HG03439 (cell line): ENCODE data around the gene COMMD7.

Experiments
- ATAC-seq: cut with Tn5 transposase; IDR thresholded peaks from one replicate; pipeline ENCODE4 v1.9.1; 2021; ENCODE audit warnings: mild to moderate bottlenecking, moderate library complexity; ENCODE audit not compliant: unreplicated experiment

COMMD7 gene

GRCh38 chr20:32743237-32744112, at the start of gene COMMD7:
COMMD7 (minus strand) TSS chr20:32743467; CDS start chr20:32743391, 76 bp downstream.
- ATAC-seq: peak; percentile 68

DNA sequence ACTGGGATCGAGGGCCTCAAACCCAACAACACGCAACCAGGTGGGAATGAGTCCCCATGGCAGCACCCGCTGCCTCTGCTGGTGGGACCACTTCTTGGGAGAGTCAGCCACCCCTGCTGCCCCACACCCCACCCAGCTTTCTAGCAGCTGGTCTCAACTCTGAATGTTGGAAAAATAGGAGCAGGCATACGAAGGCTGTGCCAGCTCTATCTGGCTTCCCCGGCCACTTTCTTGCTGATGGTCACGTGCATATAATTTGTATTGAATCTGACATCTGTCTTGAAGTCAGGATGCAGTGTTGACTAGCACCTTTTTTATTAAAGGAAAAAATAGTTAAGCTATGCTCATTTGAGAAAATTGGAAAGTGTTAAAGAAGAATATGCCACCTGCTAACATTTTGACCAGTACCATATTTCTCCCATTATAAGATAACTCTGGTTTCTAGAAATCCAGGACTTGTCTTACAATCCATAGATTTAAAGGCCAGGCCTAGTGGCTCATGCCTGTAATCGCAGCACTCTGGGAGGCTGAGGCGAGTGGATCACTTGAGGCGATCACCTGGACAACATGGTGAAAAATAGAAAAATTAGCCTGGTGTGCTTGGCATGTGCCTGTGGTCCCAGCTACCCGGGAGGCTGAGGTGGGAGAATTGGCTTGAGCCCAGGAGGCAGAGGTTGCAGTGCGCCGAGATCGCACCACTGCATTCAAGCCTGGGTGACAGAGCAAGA, 49.6 kb upstream of the COMMD7 start:
- no peak for ATAC-seq

DNA sequence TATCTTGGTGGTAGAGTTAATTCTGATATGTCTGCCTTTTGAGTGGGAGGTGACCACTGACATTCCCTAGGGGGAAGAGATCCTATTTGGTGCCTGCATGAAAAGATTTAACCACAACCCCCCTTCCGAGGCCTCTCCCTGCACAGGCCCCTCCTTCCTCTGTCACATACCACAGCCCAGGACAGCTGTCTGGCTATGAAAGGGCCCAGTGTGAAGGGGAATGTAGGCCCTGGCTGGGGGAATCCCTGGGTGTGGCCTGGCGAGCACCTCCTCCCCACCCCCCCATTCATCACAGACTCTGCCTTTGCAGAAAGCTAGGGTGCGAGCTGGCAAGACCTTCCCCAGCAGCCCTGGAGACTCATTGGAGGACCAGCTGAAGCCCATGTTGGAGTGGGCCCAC, 49.0 kb upstream of the COMMD7 start:
- ATAC-seq: no peak

GRCh38 chr20:32790751-32791057, 47.4 kb upstream of the COMMD7 start:
- ATAC-seq: no peak

DNA sequence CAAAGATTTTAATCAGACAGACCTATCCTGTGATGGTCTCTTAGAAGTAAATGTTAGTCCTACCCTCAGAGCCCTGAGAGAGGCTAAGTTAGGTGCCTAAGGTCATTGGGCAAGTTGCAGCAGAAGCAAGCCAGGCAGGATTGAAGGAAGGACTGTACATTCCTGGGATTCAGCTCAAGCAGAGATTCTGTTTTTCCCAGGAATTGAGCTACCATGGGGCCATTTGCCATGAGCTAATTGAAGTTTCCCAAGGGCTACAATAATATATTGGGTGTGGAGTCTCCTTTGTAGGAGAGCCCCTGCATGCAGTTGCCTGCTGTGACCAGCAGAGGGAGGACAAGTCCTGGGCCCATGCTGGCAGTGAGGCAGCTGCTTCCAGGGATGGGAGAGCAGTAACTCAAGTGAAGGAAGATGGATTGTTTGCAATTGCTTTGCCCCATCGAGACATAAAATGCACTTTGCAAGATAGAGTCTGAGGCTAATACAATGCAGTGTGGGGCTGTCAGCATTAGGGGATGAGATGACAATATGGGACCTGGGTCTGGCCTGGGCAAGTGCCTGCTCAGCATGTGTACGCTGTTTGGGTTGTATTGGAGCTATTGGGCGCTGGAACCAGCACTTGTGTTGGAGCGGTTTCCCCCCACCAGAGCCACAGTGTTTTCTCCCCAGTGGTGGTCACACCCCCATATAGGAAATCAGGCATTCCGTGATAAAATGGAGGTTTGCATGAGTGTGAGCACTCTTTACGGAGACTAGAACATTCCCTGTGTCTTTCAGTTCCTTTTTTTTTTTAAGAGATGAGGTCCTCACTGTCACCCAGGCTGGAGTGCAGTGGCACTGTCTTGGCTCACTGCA, 46.9 kb upstream of the COMMD7 start:
- no peak for ATAC-seq

GRCh38 chr20:32787168-32787567, 43.9 kb upstream of the COMMD7 start:
- ATAC-seq: no peak

- ATAC-seq: no peak
These were observed 42.9 kb upstream of the COMMD7 start for GRCh38 chr20:32786059-32786760.

DNA sequence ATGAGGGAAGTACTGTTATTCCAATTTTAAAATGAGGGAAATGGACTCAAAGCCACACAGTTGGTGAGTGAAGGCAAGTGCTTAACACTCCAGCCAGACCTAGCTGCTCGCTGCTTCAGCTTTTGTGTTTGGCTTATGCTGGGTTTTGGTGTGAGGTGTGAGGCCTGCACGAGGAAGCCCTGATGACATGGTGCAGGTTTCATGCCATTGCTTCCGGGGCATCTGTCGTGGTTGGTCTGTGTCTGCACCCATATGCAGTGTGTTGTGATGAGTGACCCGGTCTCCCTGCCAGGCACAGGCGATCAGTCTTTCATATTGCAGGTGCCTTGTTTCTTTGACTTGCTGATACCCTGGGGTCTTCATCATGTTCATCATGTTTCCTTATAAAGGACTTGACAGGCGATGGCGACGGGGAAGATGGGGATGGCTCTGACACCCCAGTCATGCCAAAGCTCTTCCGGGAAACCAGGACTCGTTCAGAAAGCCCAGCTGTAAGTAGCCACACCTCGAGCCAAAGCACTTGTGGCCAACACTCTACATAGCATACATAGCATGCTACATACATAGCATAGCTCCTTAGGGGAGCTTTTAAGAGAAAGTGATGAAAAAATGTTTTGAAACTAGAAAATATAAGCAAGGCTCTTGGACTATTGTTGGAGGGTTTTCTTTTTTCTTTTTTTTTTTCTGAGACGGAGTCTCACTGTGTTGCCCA, 41.3 kb upstream of the COMMD7 start:
- ATAC-seq: no peak

DNA sequence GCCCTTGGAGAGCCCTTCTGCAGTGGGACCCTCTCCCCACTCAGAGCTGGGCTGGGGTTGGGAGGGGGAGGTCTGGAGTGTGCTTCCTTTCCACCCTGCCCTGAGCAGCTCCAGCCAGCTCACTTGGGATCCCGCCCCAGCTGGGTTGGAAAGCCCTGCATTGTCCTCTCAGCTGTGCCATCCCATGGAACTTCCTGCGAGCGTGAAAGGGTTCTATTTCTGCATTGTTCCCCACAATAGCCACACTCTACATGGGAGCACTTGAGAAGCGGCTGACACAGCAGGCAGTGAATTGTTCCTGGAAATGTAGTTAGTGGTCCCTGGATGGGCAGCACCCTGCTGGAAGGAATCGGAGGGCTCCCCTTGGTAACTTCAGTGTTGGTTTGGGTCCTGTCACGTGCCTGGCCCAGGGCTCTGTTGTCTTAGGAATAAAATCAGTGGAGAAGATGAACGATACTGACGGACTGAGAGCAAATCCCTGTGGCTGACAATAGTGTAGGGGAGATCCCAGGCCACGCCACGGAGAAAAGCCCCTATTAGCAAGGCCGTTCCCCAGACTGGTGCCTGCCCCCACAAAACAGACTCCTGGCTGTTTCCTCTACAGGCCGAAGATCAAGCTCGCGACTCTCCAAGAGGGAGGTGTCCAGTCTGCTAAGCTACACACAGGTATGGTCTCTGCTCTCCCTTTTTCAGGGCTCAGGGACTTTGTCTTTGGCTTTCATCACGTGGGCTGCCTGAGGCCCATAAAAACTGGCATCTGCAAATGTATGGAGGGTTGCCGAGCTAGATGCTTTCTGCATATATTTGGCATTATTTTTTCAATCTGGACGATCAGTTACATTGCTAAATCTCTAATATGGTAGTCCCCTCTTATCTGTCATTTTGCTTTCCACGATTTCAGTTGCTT, 37.7 kb upstream of the COMMD7 start:
- ATAC-seq: no peak

GRCh38 chr20:32780278-32780677, 37.0 kb upstream of the COMMD7 start:
- no peak for ATAC-seq

- ATAC-seq: no peak
These were observed 36.4 kb upstream of the COMMD7 start for GRCh38 chr20:32779500-32780211.

- no peak for ATAC-seq
These were observed 34.1 kb upstream of the COMMD7 start for GRCh38 chr20:32777177-32777956.

DNA sequence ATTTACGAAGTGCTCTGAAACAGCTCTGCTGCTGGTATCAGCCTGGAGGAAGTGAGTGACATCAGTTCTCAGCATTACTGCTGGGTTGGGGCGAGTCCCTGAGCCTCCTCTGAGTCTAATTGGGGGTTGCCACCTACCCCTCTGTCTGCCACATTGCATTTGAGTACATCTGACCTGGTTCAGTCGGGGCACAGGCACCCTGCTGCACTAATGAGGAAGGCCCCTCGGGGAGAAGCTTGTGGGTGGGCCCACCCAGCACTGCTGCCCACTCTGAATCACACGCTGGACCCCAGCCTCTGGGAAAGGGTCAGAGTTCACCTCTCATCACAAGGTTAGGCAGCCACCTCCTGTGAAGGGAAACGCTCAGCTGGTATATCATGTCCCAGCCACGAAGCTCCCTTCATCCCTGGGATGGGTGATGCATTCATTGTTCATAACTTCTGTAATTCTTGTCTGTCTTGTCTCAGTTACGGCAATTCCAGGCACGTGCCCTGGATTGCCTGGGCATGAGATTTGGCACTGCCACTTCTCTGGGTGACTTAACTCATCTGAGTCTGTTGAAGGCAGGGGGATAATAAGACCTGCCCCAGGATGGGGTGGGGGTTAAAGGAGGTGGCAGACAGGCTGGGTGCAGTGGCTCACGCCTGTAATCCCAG, 32.2 kb upstream of the COMMD7 start:
- ATAC-seq: no peak

DNA sequence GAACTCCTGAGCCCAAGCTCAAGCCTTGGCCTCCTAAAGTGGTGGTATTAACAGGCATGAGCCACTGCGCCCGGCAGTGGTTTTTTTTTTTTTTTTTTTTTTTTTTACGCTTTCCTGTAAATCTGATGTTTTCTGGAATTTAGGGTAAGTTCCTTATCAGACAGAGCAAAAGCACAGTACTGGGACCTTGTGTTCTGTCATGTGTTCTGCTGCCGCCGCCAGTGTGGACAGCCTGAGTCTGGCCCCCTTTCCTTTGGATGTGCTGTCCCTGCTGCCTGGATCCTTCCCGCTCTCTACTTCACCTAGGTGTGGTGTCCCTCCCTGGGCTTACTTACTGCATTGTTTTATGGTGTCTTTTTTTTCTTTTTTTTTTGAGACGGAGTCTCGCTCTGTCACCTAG, 30.6 kb upstream of the COMMD7 start:
- ATAC-seq: no peak

GRCh38 chr20:32773223-32773622, 30.0 kb upstream of the COMMD7 start:
- ATAC-seq: no peak

DNA sequence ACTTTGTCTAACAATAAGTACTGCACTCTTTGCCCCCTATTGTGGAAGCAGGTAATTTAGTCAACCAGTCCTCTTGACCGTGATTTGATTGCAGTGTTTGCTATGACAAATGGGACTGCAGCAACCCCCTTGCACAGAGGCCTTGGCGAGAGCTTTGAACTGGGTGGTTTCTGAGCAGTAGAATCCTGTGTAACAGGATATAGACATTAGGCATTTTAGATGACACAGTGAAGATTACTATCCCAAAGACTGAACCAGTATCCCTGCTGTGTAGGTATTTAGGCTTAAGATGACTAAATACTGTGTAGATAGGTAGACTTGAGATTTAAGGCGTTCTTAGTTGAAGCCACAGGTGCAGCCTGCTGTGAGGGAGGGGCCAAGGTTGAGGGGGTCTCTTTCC, 28.8 kb upstream of the COMMD7 start:
- no peak for ATAC-seq
